GM19328 (cell line): Measurements from ENCODE around the gene OR4D1.
"Not testable (repeated sequence)": the region's sequence is repeated elsewhere in the genome, so short reads cannot be mapped to it uniquely, and the experiment has no call there.

Experiments
- ATAC-seq: cut with Tn5 transposase; IDR thresholded peaks from one replicate; pipeline ENCODE4 v1.9.1; 2021; ENCODE audit warnings: mild to moderate bottlenecking, moderate library complexity; ENCODE audit not compliant: unreplicated experiment

Gene OR4D1

DNA sequence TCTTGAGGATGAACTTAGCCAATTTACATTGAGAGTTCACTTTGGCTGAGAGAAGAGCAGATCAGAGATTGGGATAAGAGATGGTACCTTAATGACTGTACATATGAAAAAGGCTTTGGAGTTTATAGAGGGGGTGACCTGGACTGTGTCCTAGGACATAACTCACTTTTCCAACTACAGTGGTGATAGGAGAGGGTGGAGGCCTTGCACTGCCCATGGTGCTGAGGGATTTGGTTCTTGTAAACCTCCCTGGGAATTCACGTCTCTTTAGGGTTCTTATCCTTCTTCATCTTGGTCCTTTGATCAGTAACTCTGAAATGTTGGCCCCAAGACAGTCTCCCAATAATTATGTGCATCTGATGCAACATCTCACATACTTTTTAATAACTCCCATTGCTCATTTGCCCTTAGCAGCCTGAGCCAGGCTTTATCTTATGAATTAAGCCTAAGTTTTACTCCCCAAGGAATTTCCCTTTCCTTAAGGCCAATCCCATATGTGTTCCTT is at the start of gene OR4D1:
OR4D1 (plus strand) TSS at position 455 of the 505 bp plus-strand sequence. CDS start 6,770 bp downstream, outside the sequence.
- ATAC-seq: no peak

DNA sequence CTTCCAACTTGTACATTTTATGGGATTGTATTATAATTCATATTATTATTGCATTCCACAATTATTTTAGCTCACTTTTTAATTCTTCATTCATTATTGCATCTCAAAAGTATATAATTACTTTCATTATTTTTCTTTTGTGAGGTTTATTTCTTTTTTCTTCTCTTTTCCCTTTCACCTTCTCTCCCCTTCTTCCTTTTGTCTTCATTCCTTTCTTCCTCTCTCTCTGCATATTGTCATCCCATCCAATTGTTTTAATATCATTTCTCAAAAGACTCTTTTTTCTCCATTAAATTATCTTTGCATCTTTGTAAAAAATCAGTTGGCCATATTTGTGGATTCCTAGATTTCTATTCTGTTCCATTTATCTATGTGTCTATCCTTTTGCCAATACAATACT is 47.7 kb upstream of the OR4D1 start:
- ATAC-seq: no peak

DNA sequence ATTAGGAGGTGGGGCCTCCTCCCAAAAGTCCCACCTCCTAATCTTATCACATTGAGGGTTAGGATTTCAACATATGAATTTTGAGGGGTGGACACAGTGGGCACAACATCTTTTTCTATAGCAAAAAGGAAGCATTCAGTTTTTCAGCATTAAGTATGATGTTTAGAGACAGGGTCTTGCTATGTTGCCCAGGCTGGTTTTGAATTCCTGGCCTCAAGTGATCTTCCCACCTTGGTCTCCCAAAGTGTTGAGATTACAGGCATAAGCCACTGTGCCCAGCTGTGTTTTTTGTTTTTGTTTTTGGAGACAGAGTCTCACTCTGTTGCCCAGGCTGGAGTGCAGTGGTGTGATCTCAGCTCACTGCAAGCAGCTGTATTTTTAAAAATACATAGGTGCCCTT is 46.3 kb upstream of the OR4D1 start:
- ATAC-seq: not testable (repeated sequence)

DNA sequence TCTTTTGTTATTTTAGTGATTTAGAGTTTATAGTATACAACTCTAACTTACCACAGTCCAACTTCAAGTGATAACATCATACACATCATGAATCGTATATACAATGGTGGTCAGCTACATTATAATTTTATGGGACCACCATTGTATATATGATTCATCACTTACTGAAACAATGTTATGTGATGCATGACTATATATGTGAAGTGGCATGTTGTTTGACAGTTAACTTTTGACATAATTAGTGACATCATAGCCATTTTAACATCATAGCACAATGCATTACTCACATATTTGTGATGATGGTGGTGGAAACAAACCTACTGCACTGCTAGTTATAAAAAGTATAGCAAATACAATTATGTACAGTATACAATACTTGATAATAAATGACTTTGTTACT is 43.1 kb upstream of the OR4D1 start:
- no peak for ATAC-seq

DNA sequence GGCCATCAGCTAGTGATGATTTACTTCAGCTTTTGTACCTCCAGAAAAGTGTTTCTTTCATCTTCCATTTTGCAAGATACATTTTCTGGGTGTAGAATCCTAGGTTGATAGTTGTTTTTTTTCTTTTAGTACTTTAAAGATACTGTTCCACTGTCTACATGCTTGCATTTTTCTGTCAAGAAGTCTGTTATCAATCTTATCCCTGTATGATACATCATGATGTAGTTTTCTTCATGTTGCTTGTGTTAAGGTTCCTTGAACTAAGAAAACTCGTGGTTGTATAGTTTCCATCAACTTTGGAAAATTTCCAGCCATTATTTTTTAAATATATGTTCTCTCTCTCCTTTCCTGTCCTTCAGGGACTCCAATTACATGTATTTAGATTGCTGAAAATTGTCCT is 40.9 kb upstream of the OR4D1 start:
- no peak for ATAC-seq

DNA sequence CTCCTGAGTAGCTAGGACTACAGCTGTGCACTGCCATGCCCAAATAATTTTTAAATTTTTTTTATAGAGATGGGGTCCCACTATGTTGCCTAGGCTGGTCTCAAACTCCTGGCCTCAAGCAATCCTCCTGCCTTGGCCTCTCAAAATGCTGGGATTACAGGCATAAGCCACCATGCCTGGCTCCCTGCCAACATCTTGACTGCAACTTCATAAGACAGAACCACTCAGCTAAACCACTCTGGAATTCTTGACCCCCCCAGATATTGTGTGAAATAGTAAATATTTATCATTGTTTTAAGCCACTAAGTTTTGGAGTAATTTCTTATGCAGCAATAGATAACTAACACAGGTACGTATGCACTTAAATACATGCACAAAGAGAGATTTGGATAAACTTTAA is 39.0 kb upstream of the OR4D1 start:
- ATAC-seq: no peak

DNA sequence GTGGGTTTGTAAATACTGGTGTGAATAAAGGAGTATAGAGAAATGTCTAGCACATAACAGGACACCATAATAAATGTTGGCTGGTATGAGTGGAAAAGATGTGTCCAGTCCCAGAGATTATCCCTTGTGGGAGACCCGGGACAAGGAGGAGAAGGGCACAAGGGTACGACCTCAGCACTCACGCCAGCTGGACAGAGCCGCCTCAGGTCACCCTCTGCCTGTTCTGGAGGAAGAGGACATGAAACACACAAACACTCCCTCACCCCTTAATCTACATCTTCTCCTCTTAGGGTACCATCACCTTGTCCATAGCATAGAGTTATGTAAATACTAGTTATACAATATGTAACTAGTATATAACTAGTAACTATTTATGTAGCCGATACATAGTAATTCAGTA is 38.2 kb upstream of the OR4D1 start:
- ATAC-seq: no peak

DNA sequence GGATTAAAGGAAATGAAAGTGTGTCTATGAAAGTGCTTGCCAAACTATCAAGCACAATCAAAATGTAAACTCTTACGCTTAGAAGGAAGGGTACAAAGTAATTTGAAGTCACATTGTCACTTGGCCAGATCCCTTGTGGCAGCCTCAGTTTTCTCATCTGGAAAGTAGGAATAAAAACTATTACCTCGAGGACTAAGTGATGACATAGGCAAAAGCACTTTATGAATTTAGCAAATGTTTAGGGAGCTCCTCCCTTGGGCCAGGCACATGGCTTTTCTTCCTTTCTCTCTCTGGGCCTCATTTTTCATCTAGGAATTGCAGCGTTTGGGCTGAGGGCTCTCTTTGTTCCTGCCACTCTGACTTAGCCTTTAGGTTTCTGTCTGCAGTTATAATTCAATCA is 36.5 kb upstream of the OR4D1 start:
- no peak for ATAC-seq

DNA sequence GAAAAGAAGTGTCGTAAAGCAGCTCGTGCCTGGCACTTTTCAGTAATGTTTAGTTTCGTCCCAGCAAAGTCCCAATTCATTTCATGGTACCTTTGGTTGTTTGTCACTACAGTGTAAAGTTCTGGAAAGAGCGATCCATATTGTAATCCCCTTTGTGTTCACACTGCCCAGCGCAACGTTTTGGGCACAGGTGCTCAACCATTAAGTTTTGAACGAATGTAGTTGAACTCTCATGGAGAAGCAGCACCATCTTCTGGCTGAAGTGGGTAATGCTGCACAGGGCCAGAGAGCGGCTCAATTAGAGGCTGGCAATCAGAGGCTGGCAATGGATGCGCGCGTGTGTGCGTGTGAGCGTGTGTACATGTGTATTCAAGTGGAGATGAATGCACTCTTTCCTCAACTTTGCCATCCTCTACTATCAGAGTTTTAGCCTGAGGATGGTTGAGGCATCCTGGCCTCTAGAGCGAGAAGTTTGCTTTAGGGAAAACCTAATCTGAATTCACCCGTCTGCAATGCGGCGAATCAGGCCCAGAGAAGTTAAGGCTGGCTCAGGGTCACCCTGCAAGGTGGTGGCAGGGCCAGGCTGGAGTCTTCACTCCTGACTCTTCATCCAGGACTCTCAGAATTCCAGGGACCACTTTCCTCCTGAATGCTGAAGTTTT is 35.1 kb upstream of the OR4D1 start:
- no peak for ATAC-seq

DNA sequence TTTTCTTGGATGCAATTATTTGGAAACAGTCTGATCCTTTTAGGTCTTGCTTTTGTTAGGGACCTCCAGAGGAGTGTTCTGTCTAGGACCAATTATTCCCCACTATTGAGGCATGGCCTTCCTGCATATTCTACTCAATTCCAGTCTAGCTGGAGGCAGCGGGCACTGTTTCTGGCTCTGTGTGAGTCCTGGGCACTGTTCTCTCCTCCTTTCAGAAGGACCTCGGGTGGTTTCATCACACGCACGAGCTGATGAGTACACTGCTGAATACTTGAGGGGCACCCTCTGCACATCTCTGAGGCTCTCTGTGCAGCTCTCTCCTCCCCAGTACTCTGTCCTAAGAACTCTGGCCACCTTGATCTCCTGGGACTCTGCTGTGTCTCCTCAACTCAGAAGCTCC is 34.2 kb upstream of the OR4D1 start:
- ATAC-seq: no peak

DNA sequence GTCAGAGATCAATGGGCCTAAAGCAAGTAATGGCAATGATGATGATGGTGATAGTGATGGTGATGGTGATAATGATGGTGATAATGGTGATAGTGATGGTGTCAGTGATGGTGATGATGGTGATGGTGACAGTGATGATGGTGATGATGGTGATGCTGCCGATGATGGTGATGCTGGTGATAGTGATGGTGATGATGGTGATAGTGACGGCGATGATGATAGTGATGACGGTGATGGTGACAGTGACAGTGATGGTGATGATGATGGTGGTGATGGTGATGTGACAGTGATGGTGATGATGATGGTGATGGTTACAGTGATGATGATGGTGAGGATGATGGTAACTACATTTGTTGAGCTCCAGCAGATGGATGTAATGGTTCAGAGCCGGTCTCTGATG is 30.8 kb upstream of the OR4D1 start:
- ATAC-seq: no peak

DNA sequence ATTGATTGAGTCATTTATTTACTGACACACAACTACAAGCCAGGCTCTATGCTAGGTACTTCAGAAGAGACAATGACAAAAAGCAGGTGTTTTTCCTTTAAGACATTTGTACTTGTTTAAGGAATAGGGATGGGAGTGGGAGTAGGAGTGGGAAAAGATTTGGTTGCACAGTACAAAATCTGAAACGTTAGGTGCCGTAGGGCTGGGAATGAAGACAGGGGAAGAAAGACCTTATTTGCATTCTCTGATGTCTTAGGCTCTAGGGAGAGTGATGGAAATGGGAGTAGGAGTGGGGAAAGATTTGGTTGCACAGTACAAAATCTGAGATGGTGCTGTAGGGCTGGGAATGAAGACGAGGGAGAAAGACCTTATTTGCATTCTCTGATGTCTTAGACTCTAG is 28.7 kb upstream of the OR4D1 start:
- ATAC-seq: no peak

DNA sequence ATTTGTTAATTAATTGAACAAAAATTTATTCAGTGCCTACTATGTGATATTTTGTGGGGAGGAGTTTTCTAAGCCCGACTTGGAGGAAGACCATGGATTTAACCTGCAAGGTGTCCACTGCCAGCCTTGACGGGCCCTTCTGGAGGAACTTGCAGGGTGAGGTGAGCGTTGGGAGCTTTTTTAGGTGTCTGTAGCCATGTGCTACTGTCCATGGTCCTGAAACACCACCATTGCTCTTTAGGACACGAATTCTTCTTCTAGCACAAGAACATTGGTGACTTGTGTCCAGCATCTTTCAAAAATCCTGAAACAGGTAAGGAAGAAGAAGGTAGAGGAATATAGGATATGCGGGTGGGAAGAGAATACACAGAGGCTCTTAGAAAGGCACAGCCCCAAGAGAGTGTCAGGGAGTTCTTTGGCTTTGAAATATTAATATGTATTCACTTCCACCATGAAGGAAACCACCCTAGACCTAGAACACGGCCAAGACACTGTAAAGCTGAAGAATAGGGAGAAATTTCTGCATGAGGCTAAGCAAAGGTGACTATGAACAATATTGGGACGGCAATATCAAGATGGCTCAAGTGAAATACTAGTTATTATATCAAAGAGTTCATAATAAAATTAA is 27.9 kb upstream of the OR4D1 start:
- no peak for ATAC-seq

DNA sequence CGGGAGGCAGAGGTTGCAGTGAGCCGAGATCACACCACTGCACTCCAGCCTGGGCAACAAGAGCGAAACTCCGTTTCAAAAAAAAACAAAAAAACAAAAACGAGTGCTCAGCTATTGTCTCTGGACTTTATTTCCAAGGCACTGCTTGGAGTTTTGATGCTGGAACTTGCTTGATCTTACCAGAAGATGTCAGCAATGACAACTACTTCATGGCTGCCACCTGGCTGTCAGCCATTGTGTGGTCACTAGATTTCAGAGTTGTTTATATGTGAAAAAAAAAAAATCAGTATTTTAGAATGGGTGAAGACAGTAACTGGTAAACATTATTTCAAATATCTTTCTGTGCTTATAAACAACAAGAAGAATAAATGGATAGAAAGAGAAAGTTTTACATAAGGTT is 26.3 kb upstream of the OR4D1 start:
- no peak for ATAC-seq

DNA sequence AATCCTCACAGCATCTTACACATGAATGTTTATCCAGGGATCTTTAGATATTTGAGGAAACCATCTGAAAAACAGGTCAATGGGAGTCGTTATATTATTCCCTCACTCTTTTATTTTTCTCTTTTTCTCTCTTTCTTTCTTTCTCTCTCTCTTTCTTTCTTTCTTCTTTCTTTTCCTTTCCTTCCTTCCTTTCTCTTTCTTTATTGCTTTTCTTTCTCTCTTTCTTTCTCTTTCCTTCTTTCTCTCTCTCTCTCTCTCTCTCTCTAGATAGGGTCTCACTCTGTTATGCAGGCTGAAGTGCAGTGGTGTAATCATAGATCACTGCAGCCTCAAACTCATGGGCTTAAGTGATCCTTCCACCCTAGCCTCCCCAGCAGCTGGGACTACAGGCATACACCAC is 20.3 kb upstream of the OR4D1 start:
- no peak for ATAC-seq

DNA sequence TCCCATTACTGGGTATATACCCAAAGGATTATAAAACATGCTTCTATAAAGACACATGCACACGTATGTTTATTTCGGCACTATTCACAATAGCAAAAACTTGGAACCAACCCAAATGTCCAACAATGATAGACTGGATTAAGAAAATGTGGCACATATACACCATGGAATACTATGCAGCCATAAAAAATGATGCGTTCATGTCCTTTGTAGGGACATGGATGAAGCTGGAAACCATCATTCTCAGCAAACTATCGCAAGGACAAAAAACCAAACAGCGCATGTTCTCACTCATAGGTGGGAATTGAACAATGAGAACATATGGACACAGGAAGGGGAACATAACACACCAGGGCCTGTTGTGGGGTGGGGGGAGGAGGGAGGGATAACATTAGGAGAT is 15.5 kb upstream of the OR4D1 start:
- ATAC-seq: not testable (repeated sequence)

DNA sequence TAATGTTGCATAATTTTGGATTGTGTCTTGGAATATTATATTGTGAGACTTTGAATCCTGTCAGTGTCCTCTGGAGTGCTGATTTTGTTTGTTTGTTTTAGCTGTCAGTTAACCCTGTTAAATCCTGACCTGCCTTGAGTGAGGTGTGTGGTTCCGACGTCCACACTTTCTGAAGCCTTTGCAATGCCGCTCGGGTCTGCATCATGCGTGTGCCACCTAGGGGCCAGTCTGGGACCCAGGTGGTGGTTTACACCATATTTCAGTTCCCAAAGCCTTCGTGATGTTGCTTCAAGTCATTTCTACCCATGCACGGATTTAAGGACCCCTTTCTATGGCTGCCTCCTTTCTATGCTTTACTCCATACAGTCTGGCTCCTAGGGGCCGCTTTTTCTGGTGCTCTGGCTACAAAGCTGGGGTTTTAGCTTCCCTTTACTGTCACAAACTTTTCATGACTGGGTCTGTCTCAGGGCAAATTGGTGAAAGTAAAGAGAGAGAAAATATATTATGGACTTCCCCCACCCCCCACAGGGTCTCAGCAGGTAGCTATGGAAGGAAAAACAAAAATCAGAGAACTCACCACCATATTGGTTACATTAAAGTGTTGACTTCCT is 11.4 kb upstream of the OR4D1 start:
- ATAC-seq: no peak

DNA sequence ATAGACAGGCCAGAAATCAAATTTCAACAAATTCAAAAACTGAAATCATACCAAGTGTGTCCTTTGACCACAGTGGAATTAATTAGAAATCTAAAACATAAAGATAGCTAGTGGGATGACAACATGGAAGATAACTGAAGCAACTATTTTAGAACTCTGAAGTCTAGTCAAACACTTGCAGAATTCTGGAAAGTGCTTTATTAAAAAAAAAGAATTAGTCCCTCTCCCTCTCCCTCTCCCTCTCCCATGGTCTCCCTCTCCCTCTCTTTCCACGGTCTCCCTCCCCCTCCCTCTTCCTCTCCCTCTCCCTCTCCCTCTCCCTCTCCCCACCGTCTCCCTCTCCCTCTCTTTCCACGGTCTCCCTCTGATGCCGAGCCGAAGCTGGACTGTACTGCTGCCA is 6.7 kb upstream of the OR4D1 start:
- ATAC-seq: no peak

DNA sequence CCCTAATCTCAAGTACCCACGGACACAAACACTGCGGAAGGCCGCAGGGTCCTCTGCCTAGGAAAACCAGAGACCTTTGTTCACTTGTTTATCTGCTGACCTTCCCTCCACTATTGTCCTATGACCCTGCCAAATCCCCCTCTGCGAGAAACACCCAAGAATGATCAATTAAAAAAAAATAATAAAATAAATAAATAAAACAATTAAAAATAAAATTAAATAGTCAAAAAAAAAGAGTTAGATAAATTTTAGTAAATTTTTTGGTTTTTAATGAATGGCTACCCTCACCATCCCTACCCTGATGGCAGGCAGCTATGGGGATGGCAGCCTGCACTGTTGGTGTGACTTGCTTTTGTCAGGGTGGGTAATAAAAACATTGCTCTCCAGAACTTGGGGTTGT is 4.8 kb upstream of the OR4D1 start:
- ATAC-seq: not testable (repeated sequence)

DNA sequence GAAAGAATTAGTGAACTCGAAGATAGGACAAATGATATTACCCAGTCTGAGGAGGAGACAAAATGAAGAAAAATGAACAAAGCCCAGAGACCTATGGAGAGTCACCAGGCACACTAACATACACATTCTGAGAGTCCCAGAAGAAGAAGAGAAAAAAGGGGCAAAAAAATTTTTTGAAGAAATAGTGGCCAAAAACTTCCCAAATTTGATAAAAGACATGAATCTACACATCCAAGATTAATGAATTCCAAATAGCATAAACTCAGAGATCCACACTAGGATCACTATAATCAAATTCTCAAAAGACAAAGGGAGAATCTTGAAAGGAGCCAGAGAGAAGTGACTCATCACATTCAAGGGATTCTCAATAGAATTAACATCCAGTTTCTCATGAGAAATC is 3.4 kb upstream of the OR4D1 start:
- no peak for ATAC-seq

DNA sequence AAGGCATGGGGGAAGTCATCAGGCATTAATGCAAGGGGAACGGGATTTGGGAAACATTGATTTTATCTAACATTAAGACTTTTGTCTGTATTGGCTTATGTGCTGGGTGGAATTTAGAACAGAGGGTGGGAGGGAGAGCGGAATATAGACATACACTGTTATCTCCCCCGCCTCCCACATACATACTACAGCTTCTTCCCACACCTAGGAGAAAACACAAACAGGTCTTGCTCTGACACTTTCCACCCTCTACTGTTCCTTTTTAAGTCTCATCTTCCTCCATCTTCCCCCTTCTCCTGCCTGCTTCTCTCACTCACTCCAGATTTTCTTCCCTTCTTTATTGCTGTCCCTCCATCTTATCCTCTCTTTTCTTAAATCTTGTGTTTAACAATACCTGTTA is 425 bp downstream of the OR4D1 start:
- no peak for ATAC-seq

DNA sequence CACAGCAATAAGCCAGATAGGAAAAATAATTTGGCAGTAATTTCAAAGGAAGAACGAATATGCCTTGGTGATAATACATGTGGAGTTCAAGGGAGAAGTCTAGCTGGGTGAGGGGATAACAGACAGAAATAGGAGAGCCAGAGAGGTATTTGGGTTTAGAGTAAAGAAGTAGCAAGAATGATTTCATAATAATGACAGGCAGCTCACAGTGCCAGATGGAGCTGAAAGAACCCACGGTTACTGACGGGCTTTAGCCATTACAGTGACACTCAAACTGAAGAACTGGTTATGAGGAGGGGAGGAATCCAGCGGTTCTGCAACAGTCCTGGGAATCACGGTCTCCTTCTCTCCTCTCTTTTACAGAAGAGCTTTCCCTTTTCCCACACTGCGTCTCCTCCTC is 2.2 kb downstream of the OR4D1 start:
- no peak for ATAC-seq
